Stimulated activated naive CD4-positive, alpha-beta T cell treated with Interleukin-2 at 50 U/mL for 16 hours (primary cell): Measurements from ENCODE around the gene ZBTB3.
"Not testable (repeated sequence)": the region's sequence is repeated elsewhere in the genome, so short reads cannot be mapped to it uniquely, and the experiment has no call there.

Experiments used
- DNase-seq: peaks from one replicate; lab custom pipeline; 2025; lab: John Stamatoyannopoulos, UW

Gene ZBTB3

GRCh38 chr11:62753736-62754603 lies at the start of gene ZBTB3:
ZBTB3 (minus strand) TSS chr11:62754160; CDS start chr11:62753664, 496 bp downstream.
- peak; percentile 97 for DNase-seq

GRCh38 chr11:62801071-62801470 lies 47.1 kb upstream of the ZBTB3 start:
- no peak for DNase-seq

GRCh38 chr11:62799486-62799885 lies 45.5 kb upstream of the ZBTB3 start:
- no peak for DNase-seq

- DNase-seq: no peak
These were observed 42.3 kb upstream of the ZBTB3 start for GRCh38 chr11:62796281-62796680.

GRCh38 chr11:62794201-62794775 lies 40.3 kb upstream of the ZBTB3 start:
- no peak for DNase-seq

GRCh38 chr11:62792202-62792575 lies 38.2 kb upstream of the ZBTB3 start:
- DNase-seq: no peak

GRCh38 chr11:62791501-62792201 lies 37.7 kb upstream of the ZBTB3 start, which contains the start of gene TMEM223:
TMEM223 (minus strand) TSS chr11:62792006; CDS start chr11:62791994, 12 bp downstream.
- peak; percentile 90 for DNase-seq

GRCh38 chr11:62789576-62789975 lies 35.6 kb upstream of the ZBTB3 start:
- no peak for DNase-seq

- no peak for DNase-seq
These were observed 35.0 kb upstream of the ZBTB3 start for GRCh38 chr11:62788991-62789390.

- DNase-seq: peak; percentile 97
These were observed 33.2 kb upstream of the ZBTB3 start, which contains the start of gene TMEM179B for GRCh38 chr11:62787005-62787759. TMEM179B (plus strand) TSS chr11:62787402; CDS start chr11:62787432, 30 bp downstream.

GRCh38 chr11:62786318-62787004 lies 32.5 kb upstream of the ZBTB3 start:
- DNase-seq: peak; percentile 79

GRCh38 chr11:62782753-62783152 lies 28.8 kb upstream of the ZBTB3 start:
- DNase-seq: no peak

GRCh38 chr11:62778441-62778840 lies 24.5 kb upstream of the ZBTB3 start:
- DNase-seq: no peak

- DNase-seq: no peak
These were observed 23.4 kb upstream of the ZBTB3 start for GRCh38 chr11:62777389-62777788.

- no peak for DNase-seq
These were observed 21.7 kb upstream of the ZBTB3 start for GRCh38 chr11:62775646-62776045.

GRCh38 chr11:62774407-62774806 lies 20.4 kb upstream of the ZBTB3 start:
- no peak for DNase-seq

- peak; percentile 95 for DNase-seq
These were observed 17.4 kb upstream of the ZBTB3 start, which contains the start of gene TAF6L for GRCh38 chr11:62771144-62772021. TAF6L (plus strand) TSS chr11:62771396; CDS start chr11:62775784, 4,388 bp downstream.

GRCh38 chr11:62770778-62771143 lies 16.8 kb upstream of the ZBTB3 start:
- no peak for DNase-seq

GRCh38 chr11:62760867-62761227 lies 6.9 kb upstream of the ZBTB3 start:
- not testable (repeated sequence) for DNase-seq
